Activated naive CD4-positive, alpha-beta T cell treated with Interleukin-2 at 50 U/mL for 16 hours (primary cell): ENCODE data around the gene IRX4.

Experiments
- DNase-seq: peaks from one replicate; pipeline ENCODE4 v3.0.0-alpha.2; 2020

IRX4 gene

GRCh38 chr5:1890296-1890695, 7.6 kb upstream of the IRX4 start:
- no peak for DNase-seq

DNA sequence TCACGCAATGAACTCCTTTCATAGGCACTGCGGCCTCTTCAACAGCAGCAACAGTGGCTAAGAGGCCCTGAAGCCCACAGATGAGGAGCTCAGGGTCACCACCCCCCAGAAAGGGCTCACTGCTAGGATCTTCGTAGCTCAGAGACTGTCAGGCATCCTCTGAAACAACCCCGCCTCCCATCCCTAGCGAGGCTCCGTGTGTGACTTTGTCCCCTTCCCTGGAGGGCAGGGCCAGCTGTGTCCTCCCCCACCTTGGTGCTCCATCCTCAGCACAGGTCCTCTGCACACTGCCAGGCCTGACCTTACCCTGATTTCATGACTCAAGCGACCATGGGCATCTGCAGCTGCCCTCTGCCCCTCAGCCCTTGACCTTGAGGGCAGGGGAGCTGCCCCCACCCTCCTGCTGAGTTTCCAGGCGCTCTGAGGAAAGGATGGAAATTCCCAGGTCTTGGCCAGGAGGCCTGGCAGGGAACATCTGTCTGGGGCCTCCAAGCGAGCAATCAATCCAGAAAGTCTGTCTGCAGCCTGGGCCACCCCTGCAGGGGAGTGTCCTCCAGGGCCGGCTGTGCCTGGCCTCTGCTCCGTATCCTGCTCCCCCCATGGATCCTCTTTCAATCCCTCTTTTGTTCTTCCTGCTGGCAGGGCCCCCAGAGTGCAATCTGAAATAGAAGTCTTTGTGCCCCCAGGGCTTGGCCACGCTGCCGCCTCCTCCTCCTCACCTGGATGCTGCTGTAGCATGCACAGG, 6.8 kb upstream of the IRX4 start:
- no peak for DNase-seq

DNA sequence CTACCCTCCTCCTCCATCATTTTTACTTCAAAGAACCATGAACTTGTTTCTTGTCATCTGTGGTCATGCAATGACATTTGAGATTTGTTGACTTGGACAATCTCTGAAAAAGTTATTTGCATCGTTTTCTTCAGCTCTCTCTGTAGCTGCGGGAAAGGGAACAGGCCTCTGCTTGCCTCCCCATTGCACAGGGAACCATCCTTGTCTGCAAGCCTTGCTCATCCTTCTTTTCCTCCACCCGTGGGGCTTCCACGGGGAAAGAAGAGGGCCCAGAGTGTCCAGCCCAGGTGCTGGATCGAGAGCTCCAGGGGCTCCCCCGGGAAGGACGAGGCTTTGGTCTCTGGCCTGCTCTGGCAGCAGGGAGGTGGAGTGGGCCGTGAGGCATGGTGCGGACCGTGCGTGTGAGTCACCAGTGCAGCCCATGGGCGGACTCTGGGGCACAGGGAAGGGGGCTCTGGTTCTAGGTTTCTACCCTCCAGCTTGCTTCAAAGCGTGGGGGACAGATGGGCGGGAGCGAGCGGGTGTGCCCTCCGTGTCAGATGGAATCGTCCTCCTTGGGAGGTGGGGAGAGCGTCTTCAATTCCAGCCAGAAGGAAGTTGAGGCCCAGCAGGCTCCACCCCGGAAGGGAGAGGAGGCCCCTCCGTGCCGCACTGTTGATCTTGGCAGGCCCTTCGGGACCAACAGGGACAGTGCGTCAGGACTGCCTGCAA, 6.0 kb upstream of the IRX4 start:
- DNase-seq = no peak

- DNase-seq = no peak
Observed at GRCh38 chr5:1887588-1888360, 5.0 kb upstream of the IRX4 start.

DNA sequence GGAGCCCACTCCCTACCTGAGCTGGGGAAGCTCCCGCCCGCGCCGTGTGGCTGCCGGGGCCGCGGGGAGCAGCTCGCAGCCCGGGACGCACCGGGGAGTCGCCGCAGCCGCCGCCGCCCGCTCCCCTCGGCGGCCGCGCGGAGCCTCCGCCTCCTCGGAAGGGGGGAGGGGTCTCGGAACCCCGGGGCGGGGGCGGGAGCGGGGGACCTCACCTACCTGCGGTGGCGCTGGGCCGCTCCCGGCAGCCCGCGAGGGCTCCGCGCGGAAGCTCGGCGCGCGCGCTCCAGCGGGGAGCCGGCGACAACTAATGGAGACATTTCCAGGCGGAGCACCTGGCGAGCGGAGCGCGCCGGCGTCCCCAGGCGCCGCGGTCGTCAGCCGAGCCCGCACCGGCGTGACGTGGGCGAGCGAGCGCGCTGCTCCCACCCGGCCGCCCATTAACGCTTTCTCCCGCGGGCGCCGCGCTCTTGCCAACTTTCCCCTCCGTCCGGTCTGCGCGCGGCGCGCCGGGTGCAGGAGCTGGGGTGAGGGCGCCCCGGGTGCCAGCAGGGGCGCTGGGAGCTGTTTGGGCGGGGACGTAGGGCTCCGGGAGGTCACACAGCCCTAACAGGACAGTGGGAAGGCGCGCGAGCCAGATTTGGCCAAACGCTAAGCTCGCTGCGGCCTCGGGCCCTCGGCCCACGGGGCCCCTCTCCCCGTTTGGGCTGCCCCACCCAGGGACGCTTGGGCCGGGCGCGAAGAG, 4.3 kb upstream of the IRX4 start:
- no peak for DNase-seq

DNA sequence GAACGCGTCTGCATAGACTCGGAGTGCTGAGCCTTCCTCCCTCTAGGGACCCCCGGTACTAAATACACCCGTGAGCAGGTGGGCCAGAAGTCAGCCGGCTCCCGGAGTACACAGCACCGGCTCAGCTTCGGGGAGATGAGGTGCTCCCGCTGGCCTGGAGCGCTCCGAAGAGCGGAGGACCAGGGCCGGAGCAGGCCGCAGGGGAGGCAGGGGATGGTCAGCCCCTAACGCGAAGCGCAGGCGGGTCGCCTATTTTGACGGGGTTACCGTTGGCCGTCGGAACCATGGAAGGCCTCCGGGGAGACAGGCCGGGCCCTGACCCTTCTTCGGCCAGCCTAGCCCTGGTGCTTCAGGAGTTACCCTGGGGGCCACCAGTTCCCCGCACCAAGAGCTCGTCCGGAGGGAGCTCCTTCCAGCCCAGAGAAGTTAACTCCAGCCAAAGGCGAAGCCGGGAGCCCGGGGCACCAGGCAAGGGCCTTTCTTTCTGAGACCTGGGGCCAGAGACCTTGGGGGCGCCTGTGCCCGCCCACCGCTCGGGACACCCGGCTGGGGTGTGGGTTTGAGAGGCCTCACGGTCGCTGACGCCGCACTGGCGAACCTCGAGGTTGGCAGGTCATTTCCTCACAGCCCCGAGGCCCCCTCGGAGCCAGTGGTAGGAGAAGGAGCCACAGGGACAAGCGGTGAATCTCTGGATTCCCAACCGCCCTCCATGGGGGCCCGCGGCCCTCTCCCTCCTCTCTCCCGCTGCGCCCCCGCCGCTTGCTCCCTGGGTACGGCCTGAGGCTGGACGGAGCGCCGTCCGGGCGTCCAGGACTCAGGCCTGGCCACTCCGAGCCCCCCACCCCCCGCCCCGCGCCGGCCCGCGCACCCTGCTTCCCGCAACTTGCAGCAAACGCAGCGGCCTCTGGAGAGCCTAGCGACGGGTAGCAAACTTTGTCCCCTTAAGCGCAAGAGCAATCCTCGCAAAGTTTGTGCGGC, 3.4 kb upstream of the IRX4 start:
- DNase-seq = no peak

DNA sequence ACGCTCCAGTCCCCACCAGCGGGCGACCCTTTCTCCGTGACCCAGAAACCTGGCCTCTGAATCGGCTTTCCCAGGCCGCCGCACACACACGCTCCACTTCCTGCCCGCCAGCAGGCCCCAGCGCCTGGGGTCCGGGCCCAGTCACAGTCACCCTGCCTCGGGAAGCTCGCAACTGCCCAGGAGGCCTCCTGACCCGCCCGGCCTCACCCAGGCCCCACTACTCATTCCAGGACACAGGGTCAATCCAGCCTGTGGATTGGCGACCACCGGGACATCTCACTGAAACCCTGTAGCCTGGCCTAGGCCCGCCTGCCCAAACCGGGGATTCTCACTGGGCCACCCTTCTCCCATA, 2.7 kb upstream of the IRX4 start:
- DNase-seq = no peak

GRCh38 chr5:1884678-1885403, 2.1 kb upstream of the IRX4 start:
- no peak for DNase-seq

DNA sequence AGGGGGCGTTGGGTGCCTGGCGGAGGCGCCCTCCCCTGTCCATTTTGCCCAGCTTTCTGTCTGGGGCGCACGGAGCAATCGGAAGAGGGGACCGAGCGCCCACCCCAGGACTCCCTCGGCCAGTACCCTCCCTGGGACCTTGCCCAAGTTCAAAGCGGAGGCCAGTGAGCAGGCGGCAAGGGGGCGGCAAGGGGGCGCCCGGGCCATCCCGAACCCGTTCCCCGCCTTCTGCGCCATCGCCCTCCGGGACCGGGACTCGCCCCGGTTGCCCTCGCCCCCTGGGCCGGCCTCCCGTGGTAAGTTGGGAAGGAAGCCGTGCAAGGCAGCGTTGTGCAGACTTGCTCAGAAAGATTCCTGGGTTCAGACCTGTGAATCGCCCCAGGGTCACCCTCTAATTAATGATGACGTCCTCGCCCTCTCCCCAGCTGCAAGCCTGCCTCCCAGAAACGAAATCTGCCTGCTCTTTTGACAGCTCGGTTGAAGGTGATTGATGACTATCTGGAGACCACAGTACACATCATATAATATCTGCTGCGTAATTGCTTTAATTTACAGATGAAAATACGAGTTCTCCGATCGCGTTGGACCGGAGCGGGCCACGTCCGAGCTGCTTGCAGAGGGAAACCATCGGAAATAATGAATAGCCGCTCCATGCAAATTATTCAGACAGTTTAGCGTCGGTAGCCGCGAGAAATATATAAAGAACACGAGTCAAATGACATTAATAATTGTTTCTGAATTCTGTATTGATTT, 1.4 kb upstream of the IRX4 start:
- DNase-seq = no peak

DNA sequence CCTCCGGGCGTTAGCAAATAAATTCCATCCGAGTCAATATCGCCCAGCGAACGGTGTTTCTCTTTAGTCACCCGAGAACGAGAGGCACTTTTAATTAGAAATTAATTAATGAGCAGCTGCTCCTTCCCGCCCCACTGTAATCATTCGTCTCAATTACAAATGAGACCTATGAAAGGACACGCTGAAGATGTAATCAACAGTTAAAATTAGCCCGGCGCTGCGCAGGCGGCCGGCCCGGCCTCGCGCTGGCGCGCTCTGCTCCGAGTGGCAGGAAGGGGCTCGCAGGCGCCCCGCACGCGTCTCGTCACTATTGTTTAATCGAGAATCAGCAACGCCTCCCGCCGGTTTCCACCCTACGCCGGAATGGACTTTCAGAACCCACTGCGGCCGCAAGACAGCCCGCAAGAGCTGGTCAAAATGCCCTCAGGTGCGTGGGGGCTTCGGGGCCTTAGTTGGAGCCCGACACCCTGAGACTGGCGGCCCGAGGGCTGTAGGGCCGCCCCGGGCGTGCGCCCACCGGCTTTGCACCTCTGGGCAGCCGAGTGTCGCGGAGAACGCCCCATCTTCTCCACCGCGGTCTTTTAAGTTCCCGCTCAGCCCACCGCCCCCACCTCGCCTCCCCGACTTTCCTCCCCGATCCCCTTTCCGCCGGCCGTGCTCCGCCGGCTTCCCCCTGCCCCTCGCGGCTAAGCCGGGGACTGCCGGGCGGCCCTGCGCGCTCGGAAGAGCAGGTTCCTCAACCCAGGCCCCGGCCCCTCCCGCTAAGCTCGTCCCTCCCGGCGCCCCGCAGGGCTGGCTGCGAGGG, 597 bp upstream of the IRX4 start:
- DNase-seq = no peak

DNA sequence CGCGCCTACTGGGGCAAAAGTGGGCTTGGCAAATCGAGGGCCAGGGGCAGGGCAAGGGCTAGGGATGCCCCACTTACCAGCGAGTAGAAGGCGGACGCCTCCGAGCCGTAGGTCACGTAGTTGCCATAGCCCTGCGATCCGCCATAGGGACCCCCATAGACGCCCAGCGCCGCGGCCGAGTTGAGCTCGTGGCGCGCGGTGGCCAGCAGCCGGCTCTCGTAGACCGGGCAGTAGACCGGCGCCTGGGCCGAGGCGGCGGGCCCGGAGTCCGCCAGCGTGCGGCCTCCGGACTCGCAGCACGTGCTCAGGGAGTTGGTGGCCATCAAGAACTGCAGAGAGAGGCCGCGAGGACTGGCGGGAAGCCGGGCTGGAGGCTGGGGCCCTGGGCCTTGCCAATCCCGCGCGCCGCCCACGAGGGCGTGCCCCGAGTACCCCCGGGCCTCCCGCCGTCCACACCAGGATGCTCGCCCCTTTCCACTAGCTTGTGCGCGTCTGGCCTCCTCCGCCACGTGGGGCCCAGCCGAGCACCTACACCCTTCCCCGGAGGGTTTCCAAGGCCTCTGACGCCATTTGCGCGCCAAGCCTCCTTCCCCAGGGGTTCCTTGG, 891 bp downstream of the IRX4 start:
- DNase-seq = no peak

DNA sequence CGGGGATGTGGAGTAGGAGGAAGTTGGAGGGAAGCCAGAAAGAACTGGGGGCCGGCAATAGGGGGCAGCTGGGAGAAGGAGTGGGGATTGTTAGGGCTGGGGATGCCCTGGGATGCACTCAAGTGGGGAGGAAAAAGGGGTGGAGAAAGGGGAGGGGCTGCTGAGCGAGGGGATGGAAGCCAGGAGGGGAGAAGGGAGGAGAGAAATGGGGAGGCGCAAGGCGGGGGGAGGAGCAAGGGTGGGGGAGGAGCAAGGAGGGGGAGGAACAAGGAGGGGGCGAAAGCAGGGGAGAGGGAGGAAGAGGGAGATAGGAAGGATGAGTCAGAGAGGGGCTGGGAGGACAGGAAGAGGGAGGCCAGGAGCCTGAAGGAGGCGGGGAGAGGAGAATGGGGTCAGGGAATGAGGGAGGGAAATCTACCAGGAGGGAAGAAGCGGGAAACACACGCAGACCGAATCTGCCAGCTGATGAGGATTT, 1.6 kb downstream of the IRX4 start:
- no peak for DNase-seq

- DNase-seq = no peak
Observed at GRCh38 chr5:1880377-1881025, 2.2 kb downstream of the IRX4 start.

DNA sequence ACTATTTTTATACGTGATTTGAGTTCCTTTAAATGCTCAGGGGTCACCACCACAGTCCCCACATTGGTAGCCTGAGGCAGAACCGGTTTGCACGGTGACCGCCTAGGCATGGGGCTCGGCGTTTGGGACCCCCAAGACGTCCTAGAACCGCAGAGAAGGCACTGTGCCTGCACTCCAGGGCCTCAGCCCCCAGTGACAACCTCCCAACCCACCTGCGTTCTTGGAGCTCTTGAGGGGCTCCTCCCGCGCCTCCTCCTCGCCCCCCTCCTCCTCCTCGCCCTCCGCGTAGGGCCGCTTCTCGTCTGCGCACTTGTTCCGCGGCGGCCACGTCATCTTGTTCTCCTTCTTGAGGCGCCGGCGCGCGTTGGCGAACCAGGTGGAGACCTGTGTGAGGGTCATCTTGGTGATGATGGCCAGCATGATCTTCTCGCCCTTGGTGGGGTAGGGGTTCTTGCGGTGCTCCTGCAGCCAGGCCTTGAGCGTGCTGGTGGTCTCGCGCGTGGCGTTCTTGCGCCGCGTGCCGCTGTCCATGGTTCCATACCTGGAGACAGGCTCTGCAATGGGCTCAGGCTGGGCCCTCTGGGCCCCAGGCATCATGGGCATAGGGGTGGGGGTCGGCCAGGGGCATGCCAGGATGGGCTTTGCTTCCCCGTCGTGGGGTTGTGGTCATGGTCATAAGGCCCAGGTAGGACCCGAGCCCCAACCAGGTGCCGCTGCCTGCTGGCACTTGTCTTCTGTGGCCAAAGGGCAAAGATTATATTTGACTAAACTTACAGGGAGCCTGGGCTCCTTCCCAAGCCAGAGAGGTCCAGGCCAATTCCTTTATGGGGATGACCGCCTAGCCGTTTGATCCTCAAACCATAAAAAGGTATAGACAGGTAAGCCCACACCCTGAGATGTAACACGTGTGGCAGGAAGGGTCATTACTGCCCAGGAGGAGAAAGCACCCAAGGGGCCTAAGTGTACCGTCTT, 3.1 kb downstream of the IRX4 start:
- no peak for DNase-seq

DNA sequence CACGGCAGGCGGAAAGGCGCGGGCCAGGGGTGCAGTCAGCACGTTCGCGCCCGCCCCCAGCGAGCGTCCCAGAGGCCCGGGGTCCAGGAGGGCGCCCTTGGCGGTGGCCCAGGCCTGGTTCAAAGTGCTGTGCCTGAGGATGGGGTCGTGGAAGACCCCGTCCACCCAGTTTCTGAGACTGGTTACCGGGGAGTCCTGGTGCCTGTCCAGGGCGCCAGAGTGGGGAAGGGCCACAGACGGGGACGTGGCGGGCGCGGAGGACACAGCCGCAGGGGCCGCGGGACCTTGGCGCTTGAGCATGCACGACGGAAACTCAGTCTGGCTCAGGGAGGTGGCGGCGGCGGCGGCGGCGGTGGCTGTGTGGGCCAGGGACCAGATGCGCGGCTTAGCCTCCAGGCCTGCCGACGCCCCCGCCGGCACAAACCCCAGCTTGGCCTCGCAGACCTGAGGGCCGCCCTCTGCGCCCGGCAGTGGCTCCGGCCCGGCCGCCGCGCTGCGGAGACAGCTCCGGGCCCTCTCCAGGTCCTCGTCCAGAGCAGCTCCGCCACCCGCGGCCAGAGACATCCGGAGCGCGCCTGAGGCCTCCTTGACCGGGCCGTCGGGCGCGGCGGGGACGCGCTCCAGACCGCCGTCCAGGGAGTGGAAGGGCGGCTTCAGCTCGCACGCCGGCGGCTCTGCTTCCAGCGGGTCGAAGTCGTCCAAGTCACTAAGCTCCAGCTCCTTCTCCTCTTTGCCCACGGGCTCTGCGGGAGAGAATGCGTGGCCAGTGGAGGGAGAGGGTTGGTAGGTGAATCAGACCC, 4.5 kb downstream of the IRX4 start:
- DNase-seq = no peak
